AG20443 (cell line): ENCODE results near the gene GPN2.
A peak's percentile ranks its signal among the peaks of the same experiment; 100 is the strongest.
"Not testable (repeated sequence)": the region's sequence is repeated elsewhere in the genome, so short reads cannot be mapped to it uniquely, and the experiment has no call there.

Source experiments
- DNase-seq: peaks from one replicate; pipeline ENCODE4 v3.0.0; 2012; ENCODE audit warnings: low spot score, mixed read lengths

Gene GPN2

DNA sequence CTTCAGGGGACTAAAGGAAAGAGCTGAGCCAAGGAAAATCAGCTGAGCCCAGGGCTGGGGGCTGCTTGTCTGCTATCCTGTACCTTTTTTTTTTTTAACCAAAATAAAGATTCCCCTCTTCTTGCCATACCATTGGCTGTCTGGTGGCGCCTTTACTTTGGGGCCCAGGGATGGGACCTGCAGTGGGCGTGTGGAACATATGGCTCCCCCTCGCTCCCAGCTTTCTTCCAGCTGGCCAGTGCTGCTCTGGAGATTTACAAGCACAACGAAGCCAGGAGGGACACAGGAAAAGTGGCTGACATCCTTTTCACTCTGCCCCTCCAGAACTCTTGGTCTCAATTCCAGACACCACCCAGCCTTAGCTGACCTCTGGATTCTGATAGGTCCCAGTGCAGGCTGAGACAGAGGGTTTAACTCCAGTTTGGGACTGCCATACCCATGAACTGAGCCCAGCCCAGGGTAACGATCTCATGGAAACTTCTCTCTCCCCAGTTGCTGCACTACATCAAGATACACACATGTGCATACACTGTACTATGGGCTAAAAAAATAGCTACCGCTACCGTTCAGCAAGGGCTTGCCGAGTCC lies 32.5 kb downstream of the GPN2 start:
- no peak for DNase-seq

GRCh38 chr1:26856604-26857469 lies 33.2 kb downstream of the GPN2 start:
- no peak for DNase-seq

GRCh38 chr1:26856181-26856580 lies 33.9 kb downstream of the GPN2 start:
- DNase-seq: no peak

DNA sequence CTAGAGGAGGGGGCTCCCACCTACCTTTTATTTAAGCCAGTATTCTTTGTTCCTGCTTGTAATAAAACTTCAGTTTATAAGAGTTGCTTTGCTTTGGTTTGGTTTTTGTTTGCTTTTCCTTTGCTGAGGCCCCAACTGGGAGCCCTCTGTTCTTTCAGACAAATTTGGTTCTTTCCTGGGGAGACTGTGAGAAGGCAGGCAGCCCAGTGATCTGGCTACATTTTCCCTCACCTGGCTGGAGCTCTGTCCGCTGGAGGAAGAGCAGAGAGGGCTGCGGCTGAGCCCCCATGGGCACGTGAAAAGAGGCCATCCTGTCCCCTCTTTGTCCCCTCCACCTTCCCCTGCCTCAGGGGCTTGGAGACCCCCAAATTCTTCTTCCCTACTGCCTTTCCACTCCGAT lies 34.4 kb downstream of the GPN2 start:
- no peak for DNase-seq

DNA sequence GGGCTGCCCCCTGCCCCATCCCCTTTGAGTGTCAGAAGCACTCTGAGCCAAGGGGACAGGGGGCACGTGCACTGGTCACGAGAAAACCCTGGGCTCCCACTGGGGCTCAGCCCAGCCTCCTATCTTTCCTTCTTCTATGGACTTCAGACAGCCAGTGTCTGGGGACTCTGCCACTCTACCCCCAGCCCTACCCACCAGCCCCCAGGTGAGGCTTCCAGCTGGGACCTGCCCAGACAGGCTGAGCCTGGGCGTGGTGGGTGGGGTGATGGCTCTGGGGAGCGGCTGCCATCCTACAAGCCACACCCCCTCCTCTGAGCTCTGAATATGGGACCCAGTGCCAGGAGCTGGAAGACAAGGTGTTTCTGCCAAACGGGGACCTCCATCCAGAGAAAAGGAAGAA lies 35.2 kb downstream of the GPN2 start:
- no peak for DNase-seq

DNA sequence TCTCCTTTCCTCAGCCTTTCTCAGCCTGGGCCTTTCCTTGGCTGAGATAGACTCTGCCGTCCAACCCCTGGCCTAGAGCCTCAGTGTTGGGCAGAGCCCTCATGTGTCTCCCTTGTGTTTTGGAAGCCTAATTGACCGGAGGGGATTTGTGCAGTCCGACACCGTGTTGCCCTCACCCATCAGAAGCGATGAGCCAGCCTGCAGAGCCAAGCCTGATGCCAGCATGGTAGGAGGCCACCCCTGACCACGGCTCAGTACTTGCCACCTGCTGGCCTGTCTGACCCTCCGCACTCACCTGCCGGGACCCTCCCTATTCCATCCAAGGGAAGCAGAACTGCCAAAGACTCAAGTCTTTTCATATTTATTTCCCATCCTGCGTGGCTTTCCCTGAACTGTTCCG lies 36.5 kb downstream of the GPN2 start:
- no peak for DNase-seq

- DNase-seq: peak; percentile 93
These were observed 36.9 kb downstream of the GPN2 start for GRCh38 chr1:26853156-26853555.

DNA sequence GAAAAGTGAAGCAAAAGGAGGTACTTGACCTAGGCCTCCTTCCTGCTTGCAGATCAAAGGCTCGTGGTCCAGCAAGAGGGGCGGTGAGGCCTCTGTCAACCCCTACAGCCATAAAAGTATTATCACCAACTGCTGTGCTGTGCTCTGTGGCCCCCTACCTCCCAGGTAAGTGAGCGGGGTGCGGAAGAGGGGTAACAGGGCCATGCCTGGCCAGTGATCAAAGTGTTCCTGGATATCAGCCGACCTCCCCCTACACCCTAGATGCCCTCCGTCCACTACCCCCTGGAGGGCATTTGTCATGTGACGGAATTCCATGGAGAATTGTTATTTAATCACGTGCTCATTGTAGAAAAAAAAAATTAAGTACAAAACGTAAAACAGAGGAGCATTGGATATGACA lies 37.4 kb downstream of the GPN2 start:
- no peak for DNase-seq

DNA sequence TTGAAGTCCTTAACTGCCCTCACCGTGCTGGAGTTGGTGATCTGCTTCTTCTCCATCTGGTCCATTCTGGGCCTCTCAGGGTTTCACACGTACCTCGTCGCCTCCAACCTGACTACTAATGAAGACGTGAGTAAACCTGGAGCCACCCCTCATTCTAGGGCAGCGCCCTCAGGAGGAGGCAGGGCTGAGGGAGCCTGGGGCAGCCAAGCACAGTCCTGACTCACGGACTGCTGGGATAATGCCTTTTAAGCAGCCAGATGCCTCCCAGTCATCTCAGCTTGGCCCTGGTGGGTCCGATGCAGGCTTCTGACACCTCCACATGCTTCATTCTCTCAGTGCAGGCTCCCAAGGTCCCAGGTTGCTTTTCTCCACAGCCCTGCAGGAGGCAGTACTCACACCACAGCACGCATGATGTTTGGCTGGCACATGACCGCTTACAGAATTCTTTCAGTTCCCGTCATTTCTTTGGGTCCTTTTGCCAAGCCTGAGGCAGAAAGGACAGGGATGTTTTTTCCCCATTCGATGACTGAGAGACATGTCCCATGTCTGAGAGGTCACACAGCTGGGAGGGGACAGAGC lies 38.9 kb downstream of the GPN2 start:
- DNase-seq: no peak

DNA sequence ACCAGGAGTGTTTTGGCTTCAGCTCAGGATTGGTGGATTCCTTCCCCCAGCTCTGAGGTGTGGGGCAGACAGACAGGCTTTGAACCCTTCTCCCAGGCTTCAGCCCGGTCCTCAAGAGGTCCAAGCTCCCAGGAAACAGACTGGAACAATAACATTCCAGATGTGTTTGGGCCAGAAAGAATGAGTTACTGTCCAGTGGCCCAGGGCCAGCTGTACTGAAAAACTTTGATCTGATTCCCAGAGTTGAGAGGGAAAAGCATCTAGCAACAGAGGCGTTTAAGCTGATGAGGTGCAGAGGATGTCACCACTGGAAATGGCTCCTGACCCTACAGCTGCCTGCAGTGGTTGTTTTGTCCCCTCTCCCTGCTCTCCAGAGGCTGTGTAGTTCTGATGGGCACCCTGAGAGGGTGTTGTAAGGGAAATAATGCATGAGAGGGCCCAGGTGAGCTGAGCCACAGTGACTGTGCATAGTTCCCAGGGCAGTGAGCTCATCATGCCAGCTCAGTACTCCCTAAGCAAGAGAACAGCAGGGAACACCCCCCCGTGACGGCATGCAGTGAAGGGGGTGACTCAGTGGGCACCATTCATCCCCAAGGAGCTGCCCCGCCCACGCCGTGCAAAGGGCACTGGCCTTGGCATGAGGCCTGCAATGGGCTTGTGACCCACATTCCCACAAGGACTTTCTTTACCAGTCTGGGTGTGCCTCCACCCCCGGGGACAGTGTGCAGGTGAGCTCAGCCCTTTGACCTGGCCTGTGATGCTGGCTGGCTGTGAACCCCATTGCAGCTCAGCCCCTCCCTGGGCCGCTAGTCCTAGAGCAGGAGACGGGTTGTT lies 40.9 kb downstream of the GPN2 start:
- peak; percentile 87 for DNase-seq

GRCh38 chr1:26848499-26848898 lies 41.6 kb downstream of the GPN2 start:
- no peak for DNase-seq

DNA sequence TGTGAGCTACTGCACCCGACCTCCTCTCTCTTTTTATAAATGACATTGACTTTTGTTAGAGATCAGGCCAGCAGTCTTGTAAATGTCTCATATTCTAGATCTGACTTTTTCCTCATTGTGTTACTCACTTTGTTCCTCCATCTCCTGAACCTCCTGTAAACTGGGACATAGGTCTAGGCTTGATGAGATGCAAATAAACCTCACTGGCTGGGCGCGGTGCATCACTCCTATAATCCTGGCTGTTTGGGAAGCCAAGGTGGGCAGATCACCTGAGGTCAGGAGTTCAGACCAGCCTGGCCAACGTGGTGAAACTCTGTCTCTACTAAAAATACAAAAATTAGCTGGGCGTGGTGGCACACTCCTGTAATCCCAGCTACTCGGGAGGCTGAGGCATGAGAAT lies 42.3 kb downstream of the GPN2 start:
- DNase-seq: not testable (repeated sequence)

DNA sequence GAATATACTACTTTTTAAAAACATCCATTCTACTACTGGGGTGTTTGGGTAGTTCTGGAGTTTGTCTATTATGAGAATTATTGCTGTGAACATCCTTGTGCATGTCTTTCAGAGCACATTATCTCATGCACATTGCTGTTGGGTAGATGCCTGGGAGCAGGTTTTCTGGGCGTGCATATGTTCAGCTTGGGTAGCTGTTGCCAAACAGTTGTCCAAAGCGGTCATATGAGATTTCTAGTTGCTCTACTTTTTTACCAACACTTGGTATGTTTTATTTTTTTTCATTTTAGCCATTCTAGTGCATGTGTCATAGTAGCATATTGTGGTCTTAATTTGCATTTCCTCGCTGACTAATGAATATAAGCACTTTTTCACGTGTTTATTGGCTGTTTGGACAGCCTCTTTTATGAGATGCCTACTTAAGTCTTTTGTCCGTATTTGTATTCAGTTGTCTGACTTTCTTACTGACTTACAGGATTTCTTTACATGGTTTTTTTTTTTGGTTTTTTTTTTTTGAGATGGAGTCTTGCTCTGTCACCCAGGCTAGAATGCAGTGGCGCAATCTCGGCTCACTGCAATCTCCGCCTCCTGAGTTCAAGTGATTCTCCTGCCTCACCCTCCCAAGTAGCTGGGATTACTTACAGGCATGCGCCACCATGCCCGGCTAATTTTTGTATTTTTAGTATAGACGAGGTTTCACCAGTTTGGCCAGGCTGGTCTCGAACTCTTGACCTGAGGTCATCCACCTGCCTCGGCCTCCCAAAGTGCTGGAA lies 45.5 kb downstream of the GPN2 start:
- DNase-seq: no peak

GRCh38 chr1:26839779-26840178 lies 50.3 kb downstream of the GPN2 start:
- no peak for DNase-seq

- DNase-seq: no peak
These were observed 50.8 kb downstream of the GPN2 start for GRCh38 chr1:26839339-26839722.

- DNase-seq: no peak
These were observed 51.4 kb downstream of the GPN2 start for GRCh38 chr1:26838474-26839338.

DNA sequence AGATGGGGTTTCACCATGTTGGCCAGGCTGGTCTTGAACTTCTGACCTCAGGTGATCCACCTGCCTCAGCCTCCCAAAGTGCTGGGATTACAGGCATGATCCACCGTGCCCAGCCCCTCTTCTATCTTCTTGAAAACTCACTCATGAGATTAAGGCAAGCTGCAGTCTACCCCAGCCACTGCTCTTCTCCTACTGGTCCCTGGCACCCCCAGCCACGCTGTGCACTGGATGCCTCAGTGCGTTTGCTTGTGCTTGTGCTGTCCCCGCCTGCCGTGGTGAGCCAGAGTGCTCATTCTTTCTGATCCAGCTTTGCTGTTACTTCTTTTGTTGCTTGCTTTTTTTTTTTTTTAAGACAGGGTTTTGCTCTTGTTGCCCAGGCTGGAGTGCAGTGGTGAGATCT lies 52.4 kb downstream of the GPN2 start:
- not testable (repeated sequence) for DNase-seq

- no peak for DNase-seq
These were observed 56.4 kb downstream of the GPN2 start for GRCh38 chr1:26833432-26834405.

DNA sequence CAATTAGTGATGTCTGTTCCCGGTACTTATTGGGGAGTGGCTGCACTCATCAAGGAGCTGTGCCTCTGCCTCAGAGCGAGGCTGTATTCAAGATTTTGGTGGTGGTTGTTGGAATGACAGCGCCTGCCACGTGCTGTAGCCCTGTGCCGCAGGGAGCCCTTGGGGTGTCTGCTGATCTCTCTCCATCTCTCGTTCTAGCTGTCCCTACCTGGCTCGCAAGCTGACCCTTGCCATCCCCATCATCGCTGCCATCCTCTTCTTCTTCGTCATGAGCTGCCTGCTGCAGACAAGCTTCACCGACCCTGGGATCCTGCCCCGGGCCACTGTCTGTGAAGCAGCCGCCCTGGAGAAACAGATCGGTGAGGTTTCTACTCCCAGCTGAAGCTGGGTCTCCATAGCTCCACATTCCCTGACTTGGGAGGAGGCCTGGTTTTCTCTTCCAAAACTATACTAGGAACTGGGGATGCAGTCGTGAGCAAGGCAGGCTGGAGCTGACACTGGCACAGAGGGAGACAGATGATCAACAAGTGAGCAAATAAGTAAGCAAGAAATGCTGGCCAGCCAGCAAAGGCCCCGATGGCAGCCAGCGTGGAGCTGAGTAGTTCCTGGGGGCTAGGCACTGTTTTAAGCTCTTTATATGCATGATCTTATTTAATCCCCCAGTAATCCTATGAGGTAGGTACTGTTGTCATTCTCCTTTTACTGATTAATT lies 57.7 kb downstream of the GPN2 start:
- DNase-seq: no peak
